ENCODE results near the gene PCDHGA4. TPM values are rescaled to one million over a fixed set of nuclear protein-coding genes. Genes with fewer than 3 reads are reported as not detected.
"Not testable (repeated sequence)": the region's sequence is repeated elsewhere in the genome, so short reads cannot be mapped to it uniquely, and the experiment has no call there.

The PCDHGA4 gene
- total and polyA plus RNA-seq, 10 donors = 0.04 to 4.5 (median 2.0) TPM

DNA sequence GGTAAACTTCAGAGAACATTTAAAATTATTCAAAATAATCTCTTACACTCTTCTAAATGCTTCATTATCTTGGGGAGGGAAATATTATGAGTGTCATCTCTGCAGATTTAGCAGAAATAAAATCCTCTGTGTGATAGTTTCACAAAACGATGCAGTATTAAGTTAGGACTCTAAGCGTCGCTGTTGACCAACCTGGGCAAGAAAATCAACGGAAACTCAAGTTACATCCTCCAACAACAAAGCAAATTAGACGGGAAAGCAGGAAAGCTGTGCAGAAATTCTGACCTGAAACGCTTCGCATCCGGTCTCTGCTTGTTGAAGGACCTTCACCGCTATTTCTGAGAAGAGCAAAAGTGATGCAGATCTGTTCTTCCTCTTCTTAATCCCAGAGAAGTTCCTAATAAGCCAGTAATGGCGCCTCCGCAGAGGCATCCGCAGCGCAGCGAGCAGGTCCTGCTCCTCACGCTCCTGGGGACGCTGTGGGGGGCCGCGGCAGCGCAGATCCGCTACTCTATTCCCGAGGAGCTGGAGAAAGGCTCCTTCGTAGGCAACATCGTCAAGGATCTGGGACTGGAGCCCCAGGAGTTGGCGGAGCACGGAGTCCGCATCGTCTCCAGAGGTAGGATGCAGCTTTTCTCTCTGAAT, 19.0 kb downstream of the PCDHGA4 start, which contains the start of gene PCDHGA6:
Gene PCDHGA6 (plus strand): TSS at position 219 of the 645 bp plus-strand sequence. CDS start 193 bp downstream, at position 412.
- intact Hi-C loops (cut with DNase I; ENCODE audit: low total_unique reads) = no loop called here
- TF ChIP-seq POLR2A (IDR thresholded peaks at IDR 0.05) (no peak), POLR2AphosphoS5 (IDR thresholded peaks at IDR 0.05) (no peak)
- TF ChIP-seq, protein P1, sequence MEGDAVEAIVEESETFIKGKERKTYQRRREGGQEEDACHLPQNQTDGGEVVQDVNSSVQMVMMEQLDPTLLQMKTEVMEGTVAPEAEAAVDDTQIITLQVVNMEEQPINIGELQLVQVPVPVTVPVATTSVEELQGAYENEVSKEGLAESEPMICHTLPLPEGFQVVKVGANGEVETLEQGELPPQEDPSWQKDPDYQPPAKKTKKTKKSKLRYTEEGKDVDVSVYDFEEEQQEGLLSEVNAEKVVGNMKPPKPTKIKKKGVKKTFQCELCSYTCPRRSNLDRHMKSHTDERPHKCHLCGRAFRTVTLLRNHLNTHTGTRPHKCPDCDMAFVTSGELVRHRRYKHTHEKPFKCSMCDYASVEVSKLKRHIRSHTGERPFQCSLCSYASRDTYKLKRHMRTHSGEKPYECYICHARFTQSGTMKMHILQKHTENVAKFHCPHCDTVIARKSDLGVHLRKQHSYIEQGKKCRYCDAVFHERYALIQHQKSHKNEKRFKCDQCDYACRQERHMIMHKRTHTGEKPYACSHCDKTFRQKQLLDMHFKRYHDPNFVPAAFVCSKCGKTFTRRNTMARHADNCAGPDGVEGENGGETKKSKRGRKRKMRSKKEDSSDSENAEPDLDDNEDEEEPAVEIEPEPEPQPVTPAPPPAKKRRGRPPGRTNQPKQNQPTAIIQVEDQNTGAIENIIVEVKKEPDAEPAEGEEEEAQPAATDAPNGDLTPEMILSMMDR (IDR thresholded peaks at IDR 0.05 in 8 of 11, conservative IDR thresholded peaks at IDR 0.05 in 3 of 11) = peak in 4 of 11 experiments; percentile 11 to 32 (median 18)

DNA sequence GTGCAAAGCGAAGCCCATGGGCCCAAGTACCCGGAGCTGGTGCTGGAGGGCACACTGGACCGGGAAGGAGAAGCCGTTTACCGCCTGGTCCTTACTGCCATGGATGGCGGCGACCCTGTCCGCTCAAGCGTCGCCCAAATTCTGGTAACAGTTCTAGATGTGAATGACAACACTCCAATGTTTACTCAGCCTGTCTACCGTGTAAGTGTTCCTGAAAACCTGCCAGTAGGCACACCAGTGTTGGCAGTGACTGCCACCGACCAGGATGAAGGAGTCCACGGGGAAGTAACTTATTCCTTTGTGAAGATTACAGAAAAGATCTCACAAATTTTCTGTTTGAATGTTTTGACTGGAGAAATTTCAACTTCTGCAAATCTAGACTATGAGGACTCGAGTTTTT, 19.8 kb downstream of the PCDHGA4 start:
- no peaks in the 10 kb centered on the region for H3K36me3 ChIP-seq
- H3K9me3 ChIP-seq = peaks cover 0 to 100% (median 98%) of the 10 kb centered on the region in 8 donors
- intact Hi-C loops (cut with DNase I; ENCODE audit: low total_unique reads) = no loop called here
- 51 to 66% (median 56%) methylated on average over 14 of the region's 14 CpGs for WGBS, 5 donors
- TF ChIP-seq, protein P1 (IDR thresholded peaks at IDR 0.05 in 8 of 11, conservative IDR thresholded peaks at IDR 0.05 in 3 of 11) = no peak
- TF ChIP-seq POLR2AphosphoS5 (IDR thresholded peaks at IDR 0.05) (no peak), POLR2A (IDR thresholded peaks at IDR 0.05) (no peak)
- H3K27ac ChIP-seq = no peak overlapping the region
- peak overlapping the region in 1 of 8 donors; percentile 55 for H3K4me3 ChIP-seq
- no peaks in the 10 kb centered on the region for H3K4me1 ChIP-seq
- peaks cover 0 to 79% (median 10%) of the 10 kb centered on the region in 7 donors for H3K27me3 ChIP-seq (replicated peaks in 1 of 7)
- no peak for DNase-seq

More for the DNA sequence above, 19.0 kb downstream of the PCDHGA4 start, which contains the start of gene PCDHGA6:
- WGBS, 5 donors = 21 to 31% (median 23%) methylated on average over 19 to 27 of the region's 27 CpGs
- Histone ChIP-seq H3K9me3 (peaks cover 0 to 100% (median 98%) of the 10 kb centered on the region in 8 donors), H3K27me3 (replicated peaks in 1 of 7) (peaks cover 0 to 87% (median 10%) of the 10 kb centered on the region in 7 donors), H3K36me3 (no peaks in the 10 kb centered on the region), H3K4me3 (peak within 1 kb of the TSS in 2 of 8 donors; percentile 25 to 55), H3K4me1 (no peaks in the 10 kb centered on the region), H3K27ac (no peak within 1 kb of the TSS)
- no peak for DNase-seq

DNA sequence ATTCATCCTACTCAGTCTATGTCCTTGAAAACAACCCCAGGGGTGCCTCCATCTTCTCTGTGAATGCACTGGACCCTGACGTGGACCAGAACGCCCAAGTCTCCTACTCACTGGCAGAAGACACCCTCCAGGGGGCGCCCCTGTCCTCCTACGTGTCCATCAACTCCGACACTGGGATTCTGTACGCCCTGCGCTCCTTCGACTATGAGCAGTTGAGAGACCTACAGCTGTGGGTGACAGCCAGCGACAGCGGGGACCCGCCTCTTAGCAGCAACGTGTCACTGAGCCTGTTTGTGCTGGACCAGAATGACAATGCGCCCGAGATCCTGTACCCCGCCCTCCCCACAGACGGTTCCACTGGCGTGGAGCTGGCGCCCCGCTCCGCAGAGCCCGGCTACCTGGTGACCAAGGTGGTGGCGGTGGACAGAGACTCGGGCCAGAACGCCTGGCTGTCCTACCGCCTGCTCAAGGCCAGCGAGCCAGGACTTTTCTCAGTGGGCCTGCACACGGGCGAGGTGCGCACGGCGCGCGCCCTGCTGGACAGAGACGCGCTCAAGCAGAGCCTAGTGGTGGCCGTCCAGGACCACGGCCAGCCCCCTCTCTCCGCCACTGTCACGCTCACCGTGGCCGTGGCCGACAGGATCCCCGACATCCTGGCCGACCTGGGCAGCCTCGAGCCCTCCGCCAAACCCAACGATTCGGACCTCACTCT, 20.8 kb downstream of the PCDHGA4 start:
- H3K27me3 ChIP-seq (replicated peaks in 1 of 7) = peaks cover 0 to 75% (median 7%) of the 10 kb centered on the region in 7 donors
- H3K4me3 ChIP-seq; H3K4me1 ChIP-seq; intact Hi-C loops (cut with DNase I; ENCODE audit: low total_unique reads); H3K36me3 ChIP-seq; DNase-seq; H3K27ac ChIP-seq: not testable (repeated sequence)
- H3K9me3 ChIP-seq = peaks cover 0 to 100% (median 98%) of the 10 kb centered on the region in 8 donors
- 29 to 57% (median 52%) methylated on average over 10 to 43 of the region's 48 CpGs for WGBS, 5 donors

GRCh38 chr5:141382469-141383294, 27.9 kb downstream of the PCDHGA4 start, which contains the start of gene PCDHGA7:
Gene PCDHGA7 (plus strand): TSS chr5:141382742. CDS start chr5:141382900, 158 bp downstream.
- no peaks in the 10 kb centered on the region for H3K36me3 ChIP-seq
- DNase-seq = no peak
- peaks cover 0 to 81% (median 18%) of the 10 kb centered on the region in 7 donors for H3K27me3 ChIP-seq (replicated peaks in 1 of 7)
- no peak within 1 kb of the TSS for H3K27ac ChIP-seq
- peaks cover 0 to 100% (median 100%) of the 10 kb centered on the region in 8 donors for H3K9me3 ChIP-seq
- 14 to 24% (median 22%) methylated on average over 32 to 37 of the region's 37 CpGs for WGBS, 5 donors
- intact Hi-C loops (cut with DNase I; ENCODE audit: low total_unique reads) = no loop called here
- TF ChIP-seq POLR2A (IDR thresholded peaks at IDR 0.05) (no peak), POLR2AphosphoS5 (IDR thresholded peaks at IDR 0.05) (no peak)
- TF ChIP-seq, protein P1 (IDR thresholded peaks at IDR 0.05 in 8 of 11, conservative IDR thresholded peaks at IDR 0.05 in 3 of 11) = no peak
- peak within 1 kb of the TSS in 2 of 8 donors; percentile 19 to 44 for H3K4me3 ChIP-seq
- H3K4me1 ChIP-seq = no peaks in the 10 kb centered on the region

Data from spleen (tissue), 11 donors.